Activated T-cell treated with anti-CD3 and anti-CD28 coated beads, Interleukin-2, amount 50 U/mL, for 4 hours (primary cell): Measurements from ENCODE around the gene IQCE. TPM values are rescaled to one million over a fixed set of nuclear protein-coding genes. Genes with fewer than 3 reads are reported as not detected.
"Not testable (repeated sequence)": the region's sequence is repeated elsewhere in the genome, so short reads cannot be mapped to it uniquely, and the experiment has no call there.

Source experiments
- ATAC-seq, 2 donors: fragments of 200-7000 bp; cut with Tn5 transposase; one replicate each; pipeline ENCODE4 v1.10.0; 2021
- DNase-seq: peaks from one replicate; pipeline ENCODE4 v3.0.0-alpha.2; 2020
- H3K27me3 Mint-ChIP-seq: one replicate; pipeline ENCODE4 v1.8.0; 2021; ENCODE audit warnings: low read depth, mixed read lengths
- H3K36me3 Mint-ChIP-seq: one replicate; pipeline ENCODE4 v1.8.0; 2022; ENCODE audit warnings: mixed read lengths; ENCODE audit not compliant: insufficient read depth
- H3K4me1 Mint-ChIP-seq: one replicate; pipeline ENCODE4 v1.8.0; 2021; ENCODE audit warnings: low read depth, mixed read lengths
- H3K4me3 Mint-ChIP-seq: one replicate; pipeline ENCODE4 v1.8.0; 2021; ENCODE audit warnings: mild to moderate bottlenecking, moderate library complexity, mixed read lengths
- H3K9me3 Mint-ChIP-seq: one replicate; pipeline ENCODE4 v1.8.0; 2021; ENCODE audit warnings: mixed read lengths
- total RNA-seq, 3 donors: library from RNA; stranded (reverse); gene quantifications; one replicate each; pipeline ENCODE4 v1.2.1, GENCODE V29; 2021

The IQCE gene
- total RNA-seq, 3 donors from 2014 or later, result 8.9 to 10.4 (median 9.0) TPM

DNA sequence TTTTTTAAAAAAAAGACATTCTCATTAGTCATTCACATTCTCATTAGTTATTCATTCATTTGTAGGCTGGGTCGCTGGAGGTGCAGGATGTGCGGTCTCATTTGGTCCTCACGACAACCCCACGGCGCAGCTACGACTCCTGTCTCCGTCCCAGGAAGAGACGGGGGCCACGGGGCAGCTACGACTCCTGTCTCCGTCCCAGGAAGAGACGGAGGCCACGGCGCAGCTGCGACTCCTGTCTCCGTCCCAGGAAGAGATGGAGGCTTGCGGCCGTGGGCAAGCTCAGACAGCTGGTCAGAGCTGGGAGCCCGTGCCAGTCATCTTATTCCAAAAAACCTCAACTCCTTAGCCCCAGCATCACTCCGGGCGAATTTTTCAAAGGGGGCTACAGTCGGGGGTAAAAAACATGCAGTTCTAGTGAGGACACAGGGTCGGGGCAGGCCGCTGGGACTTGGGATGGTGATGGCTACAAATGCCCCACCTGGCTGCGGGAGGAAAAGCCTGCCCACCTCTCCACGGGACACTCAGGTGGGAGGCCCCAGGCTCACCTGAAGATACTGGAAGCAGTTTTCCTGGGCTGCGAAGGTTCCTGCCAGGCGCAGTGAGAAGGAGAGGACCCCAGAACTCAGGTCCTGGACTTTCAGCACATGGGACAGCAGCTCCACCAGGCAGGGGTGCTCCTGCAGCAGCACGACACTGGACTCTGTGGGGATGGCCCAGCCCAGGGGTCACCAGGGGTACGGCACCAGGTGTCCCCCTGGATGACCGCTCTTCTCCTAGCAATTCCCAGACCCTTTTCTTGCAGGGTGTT is 11.8 kb upstream of the IQCE start:
- no peaks in the 10 kb centered on the region for H3K27me3 Mint-ChIP-seq
- peaks cover 16% of the 10 kb centered on the region for H3K36me3 Mint-ChIP-seq
- ATAC-seq (no peak), DNase-seq (no peak)
- peaks cover 15% of the 10 kb centered on the region for H3K4me1 Mint-ChIP-seq
- no peaks in the 10 kb centered on the region for H3K9me3 Mint-ChIP-seq
- H3K4me3 Mint-ChIP-seq, result no peak overlapping the region

DNA sequence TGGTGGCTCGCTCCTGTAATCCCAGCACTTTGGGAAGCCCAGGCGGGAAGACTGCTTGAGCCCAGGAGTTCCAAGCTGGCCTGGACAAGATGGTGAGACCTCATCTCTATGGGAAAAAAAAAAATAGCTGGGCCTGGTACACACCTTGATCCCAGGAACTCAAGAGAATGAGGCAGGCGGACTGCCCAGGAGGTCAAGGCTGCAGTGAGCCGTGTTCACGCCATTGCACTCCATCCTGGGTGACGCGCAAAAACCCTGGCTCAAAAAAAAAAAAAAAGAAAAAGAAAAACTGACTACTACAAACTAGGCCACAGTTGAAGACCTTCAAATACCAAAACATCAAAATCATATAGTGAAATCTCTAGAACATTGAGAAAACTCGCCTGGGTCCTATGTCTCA is 7.4 kb upstream of the IQCE start:
- no peak for ATAC-seq
- Mint-ChIP-seq H3K9me3 (no peaks in the 10 kb centered on the region), H3K27me3 (no peaks in the 10 kb centered on the region), H3K4me3 (no peak overlapping the region), H3K36me3 (peaks cover 18% of the 10 kb centered on the region), H3K4me1 (peaks cover 35% of the 10 kb centered on the region)
- no peak for DNase-seq

DNA sequence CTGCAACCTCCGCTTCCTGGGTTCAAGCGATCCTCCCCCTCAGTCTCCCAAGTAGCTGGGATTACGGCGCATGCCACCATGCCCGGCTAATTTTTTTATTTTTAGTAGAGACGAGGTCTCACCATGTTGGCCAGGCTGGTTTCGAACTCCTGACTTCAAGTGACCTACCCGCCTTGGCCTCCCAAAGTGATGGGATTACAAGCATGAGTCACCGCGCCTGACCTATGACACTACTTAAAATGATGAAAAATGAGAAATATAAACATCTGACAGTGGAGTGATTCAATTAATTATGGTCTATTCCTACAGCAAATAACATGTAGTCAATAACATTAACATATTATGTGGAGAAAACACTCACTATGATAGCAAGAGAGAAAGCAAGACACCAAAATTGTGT is 5.7 kb upstream of the IQCE start:
- DNase-seq (no peak), ATAC-seq (no peak)
- peaks cover 39% of the 10 kb centered on the region for H3K4me1 Mint-ChIP-seq
- peak overlapping the region; percentile 89 for H3K4me3 Mint-ChIP-seq
- H3K27me3 Mint-ChIP-seq, result no peaks in the 10 kb centered on the region
- H3K36me3 Mint-ChIP-seq, result peaks cover 11% of the 10 kb centered on the region
- no peaks in the 10 kb centered on the region for H3K9me3 Mint-ChIP-seq

- H3K27me3 Mint-ChIP-seq, result no peaks in the 10 kb centered on the region
- no peak for ATAC-seq
These were observed 4.8 kb upstream of the IQCE start for GRCh38 chr7:2553831-2554581.

DNA sequence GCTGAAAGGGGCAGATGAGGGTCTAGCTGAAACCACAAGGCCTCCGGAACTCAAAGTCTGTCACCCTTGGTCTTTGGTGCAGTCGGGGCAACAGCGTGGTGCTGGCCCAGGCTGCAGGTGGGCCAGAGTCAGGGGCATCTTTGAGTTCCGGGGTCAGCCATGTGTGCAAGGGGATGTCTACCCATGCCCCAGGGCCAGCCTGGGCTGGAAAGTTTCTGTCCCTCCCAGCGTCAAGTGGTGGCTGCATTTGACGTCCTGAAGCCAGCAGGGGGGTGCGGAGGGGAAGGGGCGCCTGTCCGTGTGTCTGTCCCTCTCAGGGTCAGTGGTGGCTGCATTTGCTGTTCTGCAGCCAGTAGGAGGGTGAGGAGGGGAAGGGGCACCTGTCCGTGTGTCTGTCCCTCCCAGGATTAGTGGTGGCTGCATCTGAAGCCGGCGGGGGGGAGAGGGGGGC is 4.1 kb upstream of the IQCE start:
- DNase-seq (no peak), ATAC-seq (no peak)
- Mint-ChIP-seq H3K4me1 (peaks cover 38% of the 10 kb centered on the region), H3K27me3 (no peaks in the 10 kb centered on the region), H3K4me3 (peak overlapping the region; percentile 89), H3K36me3 (peaks cover 11% of the 10 kb centered on the region), H3K9me3 (no peaks in the 10 kb centered on the region)

More at GRCh38 chr7:2553831-2554581, 4.8 kb upstream of the IQCE start:
- Mint-ChIP-seq H3K4me1 (peaks cover 42% of the 10 kb centered on the region), H3K9me3 (no peaks in the 10 kb centered on the region), H3K36me3 (peaks cover 11% of the 10 kb centered on the region), H3K4me3 (peak overlapping the region; percentile 89)
- DNase-seq, result no peak

DNA sequence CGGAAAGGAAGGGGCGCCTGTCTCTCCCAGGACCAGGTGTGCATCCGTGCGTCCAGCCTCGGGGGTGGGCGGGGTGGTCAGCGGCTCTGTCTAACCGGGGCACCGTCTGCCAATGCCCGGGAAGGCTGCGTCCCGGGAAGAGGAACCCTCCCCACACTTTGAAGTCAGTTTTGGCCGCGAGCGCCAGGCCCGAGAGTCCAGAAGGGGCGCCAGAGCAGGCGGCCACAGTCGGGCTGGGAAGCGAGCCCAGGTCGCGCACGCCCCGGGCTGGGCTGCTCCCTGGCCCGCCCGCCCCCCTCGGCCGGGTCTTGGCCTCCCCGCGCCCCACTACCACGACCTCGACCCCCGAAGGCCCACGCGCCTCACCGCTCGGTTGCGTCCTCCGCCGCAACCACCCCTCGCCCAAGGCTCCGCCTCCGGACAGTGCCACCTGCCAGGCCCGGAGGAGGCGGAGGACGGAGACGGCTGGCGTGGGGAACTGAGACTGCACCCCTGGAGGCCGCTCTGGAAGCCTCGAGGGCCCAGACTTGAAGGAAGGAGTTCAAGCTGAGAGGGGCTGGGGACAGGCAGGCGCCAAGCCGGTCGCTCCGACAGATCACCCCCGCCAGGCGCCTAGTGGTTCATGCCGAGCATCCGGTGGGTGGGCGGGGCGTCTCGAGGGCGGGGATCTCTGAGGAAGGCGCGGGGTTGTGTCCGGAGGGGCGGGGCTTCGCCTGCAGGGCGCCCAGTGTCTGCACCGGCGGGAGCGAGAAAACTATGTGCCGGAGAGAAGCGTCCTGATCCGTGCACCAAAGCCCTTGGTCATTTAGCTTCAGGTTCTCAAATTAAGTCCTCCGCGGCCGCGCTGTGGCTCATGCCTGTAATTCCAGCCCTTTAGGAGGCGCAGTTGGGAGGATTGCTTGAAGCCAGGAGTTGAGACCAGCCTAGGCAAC is 3.4 kb upstream of the IQCE start, which contains the start of gene BRAT1:
TSS of gene BRAT1 (minus strand) at position 404 of the 932 bp plus-strand sequence. CDS start 1,093 bp downstream, outside the sequence.
- Mint-ChIP-seq H3K9me3 (no peaks in the 10 kb centered on the region), H3K4me1 (peaks cover 42% of the 10 kb centered on the region), H3K4me3 (peak within 1 kb of the TSS; percentile 89), H3K36me3 (peaks cover 10% of the 10 kb centered on the region), H3K27me3 (no peaks in the 10 kb centered on the region)
- ATAC-seq (peak; percentile 88 to 89), DNase-seq (peak; percentile 96)

DNA sequence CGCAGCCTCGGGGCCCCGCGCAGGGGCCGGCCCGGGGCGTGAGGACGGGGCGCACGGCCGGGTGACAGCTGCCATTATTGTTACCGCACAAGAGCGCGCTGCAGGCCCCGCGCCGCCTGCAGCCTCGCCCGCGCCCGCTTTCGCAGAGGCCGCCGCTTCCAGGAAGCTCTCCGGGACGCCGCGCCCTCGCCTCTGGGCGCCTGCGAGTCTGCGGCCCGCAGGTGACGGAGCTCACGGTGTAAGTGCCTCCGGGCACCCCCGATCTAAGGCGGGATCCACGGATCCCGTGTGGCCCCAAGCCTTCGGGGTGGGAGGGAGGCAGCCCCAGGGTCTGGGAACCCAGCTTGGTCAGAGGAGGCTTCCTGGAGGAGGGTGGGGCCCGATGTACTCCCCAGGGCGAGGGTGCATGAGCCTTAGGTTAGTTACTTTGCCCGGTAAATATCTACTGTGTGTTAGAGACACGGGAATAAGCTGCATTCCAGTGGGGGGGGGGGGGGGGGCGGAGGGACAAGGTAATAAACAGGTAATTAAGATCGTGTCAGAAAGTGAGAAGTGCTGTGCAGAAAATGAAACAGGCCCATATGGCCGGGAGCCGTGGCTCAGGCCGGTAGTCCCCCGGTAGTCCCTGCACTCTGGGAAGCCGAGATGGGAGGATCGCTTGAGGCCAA is 638 bp downstream of the IQCE start:
- peaks cover 19% of the 10 kb centered on the region for H3K4me1 Mint-ChIP-seq
- H3K4me3 Mint-ChIP-seq, result peak overlapping the region; percentile 78
- H3K27me3 Mint-ChIP-seq, result no peaks in the 10 kb centered on the region
- DNase-seq, result no peak
- H3K36me3 Mint-ChIP-seq, result no peaks in the 10 kb centered on the region
- peak; percentile 16 to 25 for ATAC-seq
- no peaks in the 10 kb centered on the region for H3K9me3 Mint-ChIP-seq

- ATAC-seq, H3K9me3 Mint-ChIP-seq, H3K27me3 Mint-ChIP-seq, H3K4me3 Mint-ChIP-seq, H3K36me3 Mint-ChIP-seq, DNase-seq: not testable (repeated sequence)
- peaks cover 13% of the 10 kb centered on the region for H3K4me1 Mint-ChIP-seq
These were observed 5.2 kb downstream of the IQCE start for GRCh38 chr7:2563955-2564354.

DNA sequence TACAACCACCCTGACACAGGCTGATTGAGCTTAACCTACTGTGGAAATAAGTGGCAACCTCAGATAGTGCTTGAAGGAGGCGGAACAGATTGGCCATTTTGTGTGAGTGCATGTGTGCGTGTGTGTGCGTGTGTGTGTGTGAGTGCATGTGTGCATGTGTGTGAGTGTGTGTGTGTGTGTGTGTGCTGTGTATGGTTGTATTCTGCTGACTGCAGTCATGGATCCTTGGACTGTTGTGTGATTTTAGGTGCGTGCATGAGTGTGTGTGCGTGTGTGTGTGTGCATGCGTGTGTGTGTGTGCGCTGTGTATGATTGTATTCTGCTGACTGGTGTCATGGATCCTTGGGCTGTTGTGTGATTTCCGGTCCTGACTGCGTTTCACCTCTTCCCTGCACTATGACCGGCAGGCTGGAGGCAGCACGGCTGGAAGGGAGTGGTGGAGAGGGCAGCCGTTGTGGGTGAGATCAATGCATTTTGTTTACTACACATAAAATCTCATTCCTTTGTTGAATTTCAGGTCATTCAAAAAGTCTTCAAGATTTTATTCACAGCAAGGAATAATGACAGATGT is 6.3 kb downstream of the IQCE start:
- ATAC-seq (no peak), DNase-seq (no peak)

GRCh38 chr7:2566348-2566889 is 7.6 kb downstream of the IQCE start:
- Mint-ChIP-seq H3K27me3 (no peaks in the 10 kb centered on the region), H3K36me3 (peaks cover 2% of the 10 kb centered on the region), H3K4me1 (peaks cover 6% of the 10 kb centered on the region), H3K9me3 (no peaks in the 10 kb centered on the region), H3K4me3 (peak overlapping the region; percentile 38)
- ATAC-seq, result peak in 1 of 2 donors; percentile 58
- DNase-seq, result no peak

More for the DNA sequence above, 6.3 kb downstream of the IQCE start:
- H3K9me3 Mint-ChIP-seq, result no peaks in the 10 kb centered on the region
- H3K27me3 Mint-ChIP-seq, result no peaks in the 10 kb centered on the region
- peaks cover under 1% of the 10 kb centered on the region for H3K36me3 Mint-ChIP-seq
- peaks cover 8% of the 10 kb centered on the region for H3K4me1 Mint-ChIP-seq
- no peak overlapping the region for H3K4me3 Mint-ChIP-seq

- H3K9me3 Mint-ChIP-seq, result no peaks in the 10 kb centered on the region
- peaks cover 2% of the 10 kb centered on the region for H3K36me3 Mint-ChIP-seq
- peak overlapping the region; percentile 38 for H3K4me3 Mint-ChIP-seq
- ATAC-seq (peak; percentile 62 to 67), DNase-seq (no peak)
- no peaks in the 10 kb centered on the region for H3K27me3 Mint-ChIP-seq
- H3K4me1 Mint-ChIP-seq, result peaks cover 8% of the 10 kb centered on the region
These were observed 8.3 kb downstream of the IQCE start for GRCh38 chr7:2566890-2567678.

- DNase-seq, result no peak
- Mint-ChIP-seq H3K4me3 (no peak overlapping the region), H3K27me3 (no peaks in the 10 kb centered on the region), H3K9me3 (no peaks in the 10 kb centered on the region), H3K4me1 (peaks cover 8% of the 10 kb centered on the region), H3K36me3 (peaks cover 2% of the 10 kb centered on the region)
- ATAC-seq, result no peak
These were observed 9.0 kb downstream of the IQCE start for GRCh38 chr7:2567679-2568278.
